Gastroesophageal sphincter (tissue), 3 donors: ENCODE results near the gene INSIG1.

Experiments
- POLR2AphosphoS5 ChIP-seq: sonication (generic); formaldehyde crosslinking; IDR thresholded peaks from one replicate; pipeline ENCODE4 v1.6.1; 2017; ENCODE audit warnings: antibody characterized with exemption
- TF ChIP-seq, protein P1 (sequence below), 4 experiments: fragments of 200-600 bp in 2 of 4; fragments of 450-650 bp in 2 of 4; sonication (generic) in 1 of 4; IDR thresholded peaks; one replicate each; pipeline ENCODE4 v1.5.1; 2017 to 2019; ENCODE audit warnings: antibody characterized with exemption in 4 of 4, mild to moderate bottlenecking in 2 of 4, moderate library complexity in 2 of 4

GRCh38 chr7:155289949-155290501 lies 7.7 kb upstream of the INSIG1 start:
- TF ChIP-seq, protein P1, sequence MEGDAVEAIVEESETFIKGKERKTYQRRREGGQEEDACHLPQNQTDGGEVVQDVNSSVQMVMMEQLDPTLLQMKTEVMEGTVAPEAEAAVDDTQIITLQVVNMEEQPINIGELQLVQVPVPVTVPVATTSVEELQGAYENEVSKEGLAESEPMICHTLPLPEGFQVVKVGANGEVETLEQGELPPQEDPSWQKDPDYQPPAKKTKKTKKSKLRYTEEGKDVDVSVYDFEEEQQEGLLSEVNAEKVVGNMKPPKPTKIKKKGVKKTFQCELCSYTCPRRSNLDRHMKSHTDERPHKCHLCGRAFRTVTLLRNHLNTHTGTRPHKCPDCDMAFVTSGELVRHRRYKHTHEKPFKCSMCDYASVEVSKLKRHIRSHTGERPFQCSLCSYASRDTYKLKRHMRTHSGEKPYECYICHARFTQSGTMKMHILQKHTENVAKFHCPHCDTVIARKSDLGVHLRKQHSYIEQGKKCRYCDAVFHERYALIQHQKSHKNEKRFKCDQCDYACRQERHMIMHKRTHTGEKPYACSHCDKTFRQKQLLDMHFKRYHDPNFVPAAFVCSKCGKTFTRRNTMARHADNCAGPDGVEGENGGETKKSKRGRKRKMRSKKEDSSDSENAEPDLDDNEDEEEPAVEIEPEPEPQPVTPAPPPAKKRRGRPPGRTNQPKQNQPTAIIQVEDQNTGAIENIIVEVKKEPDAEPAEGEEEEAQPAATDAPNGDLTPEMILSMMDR (IDR thresholded peaks at IDR 0.05), result no peak
- TF ChIP-seq POLR2AphosphoS5, result no peak
